Ovary (tissue), 9 donors: ENCODE measurements around the gene SLC7A7. TPM values are rescaled to one million over a fixed set of nuclear protein-coding genes. Genes with fewer than 3 reads are reported as not detected.

Source experiments
- DNase-seq, 5 donors: peaks; one replicate each; pipeline ENCODE4 v3.0.0-alpha.2; 2019 to 2020
- H3K27ac ChIP-seq, 2 donors: fragments of 200-600 bp; one replicate each; pipeline versions ENCODE4 v1.5.1 to v1.8.0; 2019 to 2022
- H3K27me3 ChIP-seq: fragments of 200-600 bp; one replicate; pipeline ENCODE4 v1.8.0; 2022
- H3K36me3 ChIP-seq: fragments of 200-600 bp; sonication (generic); one replicate; pipeline ENCODE4 v1.5.1; 2019
- H3K4me1 ChIP-seq: one replicate; pipeline ENCODE4 v1.8.1; 2013; ENCODE audit warnings: mild to moderate bottlenecking, moderate library complexity; ENCODE audit not compliant: insufficient read depth
- H3K4me3 ChIP-seq: fragments of 200-600 bp; sonication (generic); one replicate; pipeline ENCODE4 v1.5.1; 2017
- H3K9me3 ChIP-seq, 2 donors: fragments of 200-600 bp in 1 of 2; sonication (generic) in 1 of 2; one replicate each; pipeline versions ENCODE4 v1.5.1 to v1.8.1; 2013 to 2019; ENCODE audit warnings: mild to moderate bottlenecking in 1 of 2, moderate library complexity in 1 of 2
- EP300 ChIP-seq: sonication (generic); formaldehyde crosslinking; IDR thresholded peaks from one replicate; pipeline ENCODE4 v1.6.1; 2017; ENCODE audit warnings: antibody characterized with exemption
- POLR2A ChIP-seq: fragments of 450-650 bp; IDR thresholded peaks from one replicate; pipeline ENCODE4 v1.6.1; 2017; ENCODE audit warnings: antibody characterized with exemption, mild to moderate bottlenecking, moderate library complexity
- WGBS, 3 donors: extraction: QIAGEN DNeasy Blood & Tissue Kit in 1 of 3; methylation state at CpG; one replicate each; pipeline versions ENCODE4 v1.1.5 to v1.1.7; 2013 to 2017; 5-methylcytosine and 5-hydroxymethylcytosine counted together
- intact Hi-C, 4 donors: fragments of 100-400 bp; cut with DNase I; formaldehyde crosslinking; loops; one replicate each; pipeline versions ENCODE4 v1.11.0 to v1.15.1; 2022 to 2023
- polyA plus RNA-seq, 2 donors: library from polyadenylated mRNA; stranded (reverse); fragments of 200-250 nt in 1 of 2; fragments of 350-450 nt in 1 of 2; fragmentation: Illumina TruSeq in 1 of 2; extraction: RNeasy Lipid Tissue Mini Kit (QIAGEN cat#74804) in 1 of 2; gene quantifications; one replicate each; pipeline ENCODE4 v1.2.3, GENCODE V29; 2013 to 2014
- total RNA-seq, 7 donors: library from RNA; depleted of rRNA in 2 of 7; stranded (reverse); fragments of >200 nt in 2 of 7; fragmentation: NEBNext Ultra II Directional in 3 of 7; extraction: Animal tissue kit (Norgen Biotek cat#: 25700) in 3 of 7; gene quantifications; one replicate each; pipeline versions ENCODE4 v1.1.0 to v1.2.4, GENCODE V29; 2016 to 2023
- TF ChIP-seq, protein P1 (sequence below), 3 donors: fragments of 450-650 bp in 2 of 3; fragments of 200-600 bp in 1 of 3; IDR thresholded peaks; one replicate each; pipeline versions ENCODE4 v1.5.1 to v1.8.0; 2016 to 2022; ENCODE audit warnings: antibody characterized with exemption in 3 of 3, mild to moderate bottlenecking in 1 of 3
- donor health status: DM: no; HTN: no; CAD: no; lungs with moderate emphysema.
- donor health status: DM: no; HTN: no; CAD: no.
- donor health status: Bipolar disorder and iron deficiency.
- donor health status: DM: yes; HTN: yes; CAD: no.
- donor health status: DM: no; HTN: no; CAD: no.
- donor health status: DM: yes; HTN: yes; CAD: no.

The SLC7A7 gene
- total and polyA plus RNA-seq, 9 donors, result 0.91 to 25.0 (median 5.1) TPM

DNA sequence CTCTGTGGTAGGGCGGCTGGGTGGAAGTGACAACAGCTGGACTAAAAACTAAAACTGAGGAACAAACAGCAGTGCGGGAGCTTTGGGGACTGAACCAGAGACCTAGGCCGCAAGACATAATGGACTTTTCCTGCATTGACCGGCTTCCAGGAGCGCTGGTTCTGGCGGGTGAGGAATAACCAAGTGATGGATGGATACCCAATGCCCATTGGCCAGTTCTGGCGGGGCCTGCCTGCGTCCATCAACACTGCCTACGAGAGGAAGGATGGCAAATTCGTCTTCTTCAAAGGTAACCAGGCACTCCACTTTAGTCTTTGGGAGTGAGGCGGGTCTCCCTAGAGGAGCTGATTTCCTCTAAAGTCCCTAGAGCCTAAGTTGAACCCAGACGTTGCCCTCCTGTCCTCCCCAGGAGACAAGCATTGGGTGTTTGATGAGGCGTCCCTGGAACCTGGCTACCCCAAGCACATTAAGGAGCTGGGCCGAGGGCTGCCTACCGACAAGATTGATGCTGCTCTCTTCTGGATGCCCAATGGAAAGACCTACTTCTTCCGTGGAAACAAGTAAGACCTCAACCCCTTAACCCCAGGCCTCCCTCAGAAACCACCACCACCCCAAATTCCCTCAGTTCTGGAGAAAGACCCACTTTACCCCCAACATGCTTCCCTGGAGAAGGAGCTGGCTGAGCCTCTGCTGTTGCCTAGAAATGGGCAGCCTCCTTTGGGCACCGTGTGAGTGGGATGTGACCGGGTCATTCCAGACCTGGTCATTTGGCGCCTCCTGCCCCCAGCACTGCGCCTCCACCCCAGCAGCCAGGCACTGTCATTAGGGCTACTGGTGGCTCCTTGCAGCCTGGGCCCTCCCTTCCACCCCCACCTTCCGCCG, 29.2 kb upstream of the SLC7A7 start:
- no peaks in the 10 kb centered on the region for H3K27me3 ChIP-seq
- DNase-seq, result peak in 1 of 5 donors; percentile 33
- intact Hi-C loops, result loop anchor here in 1 of 4 donors (10.0 kb wide), 1 partner anchor 280 kb away; no protein-coding TSS in a partner anchor
- peaks cover 27% of the 10 kb centered on the region for H3K4me1 ChIP-seq
- no peaks in the 10 kb centered on the region for H3K9me3 ChIP-seq
- WGBS, 3 donors, result 83 to 87% (median 85%) methylated on average over 22 of the region's 22 CpGs
- TF ChIP-seq, protein P1, sequence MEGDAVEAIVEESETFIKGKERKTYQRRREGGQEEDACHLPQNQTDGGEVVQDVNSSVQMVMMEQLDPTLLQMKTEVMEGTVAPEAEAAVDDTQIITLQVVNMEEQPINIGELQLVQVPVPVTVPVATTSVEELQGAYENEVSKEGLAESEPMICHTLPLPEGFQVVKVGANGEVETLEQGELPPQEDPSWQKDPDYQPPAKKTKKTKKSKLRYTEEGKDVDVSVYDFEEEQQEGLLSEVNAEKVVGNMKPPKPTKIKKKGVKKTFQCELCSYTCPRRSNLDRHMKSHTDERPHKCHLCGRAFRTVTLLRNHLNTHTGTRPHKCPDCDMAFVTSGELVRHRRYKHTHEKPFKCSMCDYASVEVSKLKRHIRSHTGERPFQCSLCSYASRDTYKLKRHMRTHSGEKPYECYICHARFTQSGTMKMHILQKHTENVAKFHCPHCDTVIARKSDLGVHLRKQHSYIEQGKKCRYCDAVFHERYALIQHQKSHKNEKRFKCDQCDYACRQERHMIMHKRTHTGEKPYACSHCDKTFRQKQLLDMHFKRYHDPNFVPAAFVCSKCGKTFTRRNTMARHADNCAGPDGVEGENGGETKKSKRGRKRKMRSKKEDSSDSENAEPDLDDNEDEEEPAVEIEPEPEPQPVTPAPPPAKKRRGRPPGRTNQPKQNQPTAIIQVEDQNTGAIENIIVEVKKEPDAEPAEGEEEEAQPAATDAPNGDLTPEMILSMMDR (IDR thresholded peaks at IDR 0.05), result no peak
- TF ChIP-seq POLR2A (no peak), EP300 (no peak)
- no peaks in the 10 kb centered on the region for H3K36me3 ChIP-seq
- peak overlapping the region in 1 of 2 donors; percentile 19 for H3K27ac ChIP-seq
- H3K4me3 ChIP-seq, result no peak overlapping the region

DNA sequence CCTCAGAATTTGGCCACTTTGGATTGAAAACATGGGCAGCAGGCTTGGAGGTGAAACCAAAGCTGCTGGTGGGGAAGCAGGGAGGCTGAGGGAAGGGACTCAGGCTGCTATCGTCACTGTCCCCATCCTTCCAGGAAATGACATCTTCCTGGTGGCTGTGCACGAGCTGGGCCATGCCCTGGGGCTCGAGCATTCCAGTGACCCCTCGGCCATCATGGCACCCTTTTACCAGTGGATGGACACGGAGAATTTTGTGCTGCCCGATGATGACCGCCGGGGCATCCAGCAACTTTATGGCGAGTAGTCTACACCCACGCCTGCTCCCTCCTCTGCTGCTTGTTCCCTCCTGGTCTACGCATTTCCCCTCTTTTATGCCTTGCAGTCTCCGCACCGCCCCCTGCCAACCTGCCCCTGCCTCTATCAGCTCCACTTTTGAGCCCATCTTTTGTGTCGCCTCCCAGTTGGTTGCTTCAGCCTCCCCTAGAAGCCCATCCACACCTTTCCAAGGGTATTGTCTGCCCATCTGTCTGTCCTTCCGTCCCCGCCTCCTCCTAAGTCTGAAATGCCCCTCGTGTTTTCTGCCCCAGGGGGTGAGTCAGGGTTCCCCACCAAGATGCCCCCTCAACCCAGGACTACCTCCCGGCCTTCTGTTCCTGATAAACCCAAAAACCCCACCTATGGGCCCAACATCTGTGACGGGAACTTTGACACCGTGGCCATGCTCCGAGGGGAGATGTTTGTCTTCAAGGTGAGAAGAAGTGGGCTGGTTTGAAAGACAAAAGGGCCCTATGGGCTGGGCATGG, 28.1 kb upstream of the SLC7A7 start:
- Histone ChIP-seq H3K4me3 (no peak overlapping the region), H3K27me3 (no peaks in the 10 kb centered on the region), H3K4me1 (peaks cover 27% of the 10 kb centered on the region), H3K27ac (no peak overlapping the region), H3K36me3 (no peaks in the 10 kb centered on the region), H3K9me3 (no peaks in the 10 kb centered on the region)
- TF ChIP-seq POLR2A, result no peak
- TF ChIP-seq EP300, result no peak
- TF ChIP-seq, protein P1 (IDR thresholded peaks at IDR 0.05), result no peak
- intact Hi-C loops, result loop anchor here in 1 of 4 donors (10.0 kb wide), 1 partner anchor 279 kb away; no protein-coding TSS in a partner anchor
- WGBS, 3 donors, result 83 to 86% (median 83%) methylated on average over 21 of the region's 21 CpGs
- peak in 1 of 5 donors; percentile 21 for DNase-seq

DNA sequence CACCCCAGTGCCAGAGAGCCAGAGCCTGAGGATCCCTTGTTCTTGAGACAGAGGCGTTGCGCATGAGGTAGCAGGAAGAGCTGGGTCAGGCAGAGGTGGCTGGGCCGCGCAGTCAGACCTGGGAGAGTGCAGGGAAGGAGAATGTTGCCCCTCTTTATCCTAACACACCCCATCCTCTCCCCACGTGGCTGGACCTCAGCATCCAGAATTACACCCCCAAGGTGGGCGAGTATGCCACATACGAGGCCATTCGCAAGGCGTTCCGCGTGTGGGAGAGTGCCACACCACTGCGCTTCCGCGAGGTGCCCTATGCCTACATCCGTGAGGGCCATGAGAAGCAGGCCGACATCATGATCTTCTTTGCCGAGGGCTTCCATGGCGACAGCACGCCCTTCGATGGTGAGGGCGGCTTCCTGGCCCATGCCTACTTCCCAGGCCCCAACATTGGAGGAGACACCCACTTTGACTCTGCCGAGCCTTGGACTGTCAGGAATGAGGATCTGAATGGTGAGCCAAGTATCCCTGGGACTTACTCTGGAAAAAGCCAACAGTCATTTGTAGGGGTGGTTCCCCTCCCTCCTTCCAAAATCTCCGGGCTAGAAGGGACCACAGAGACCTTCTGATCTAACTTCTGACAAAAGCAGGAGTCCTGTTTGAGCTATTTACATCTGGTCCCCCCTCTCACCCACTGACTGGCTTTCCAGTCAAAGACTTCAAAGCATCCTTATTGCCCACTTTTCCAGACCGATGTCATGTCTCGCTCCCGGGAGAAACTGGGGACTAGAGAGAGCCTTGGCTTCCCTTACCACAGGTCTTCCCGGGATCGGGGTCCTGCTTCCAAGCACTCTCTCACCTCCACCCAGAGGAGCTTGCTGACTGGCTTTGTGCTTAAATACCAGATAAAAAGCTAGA, 27.2 kb upstream of the SLC7A7 start:
- Histone ChIP-seq H3K9me3 (no peaks in the 10 kb centered on the region), H3K36me3 (no peaks in the 10 kb centered on the region), H3K27ac (no peak overlapping the region), H3K27me3 (no peaks in the 10 kb centered on the region), H3K4me3 (no peak overlapping the region), H3K4me1 (peaks cover 24% of the 10 kb centered on the region)
- intact Hi-C loops, result loop anchor here in 1 of 4 donors (10.0 kb wide), 1 partner anchor 278 kb away; no protein-coding TSS in a partner anchor
- peak in 1 of 5 donors; percentile 33 for DNase-seq
- TF ChIP-seq POLR2A, result no peak
- TF ChIP-seq, protein P1 (IDR thresholded peaks at IDR 0.05), result no peak
- 85 to 90% (median 86%) methylated on average over 28 of the region's 28 CpGs for WGBS, 3 donors
